GM23248 (cell line): Measurements from ENCODE around the gene NEBL. TPM values are rescaled to one million over a fixed set of nuclear protein-coding genes. Genes with fewer than 3 reads are reported as not detected.

Source experiments
- DNase-seq: peaks from one replicate; pipeline ENCODE4 v3.0.0-alpha.2; 2015
- H2AFZ ChIP-seq: fragments of 200-600 bp; sonication (generic); 2 replicates; pipeline ENCODE4 v1.6.1; 2016; ENCODE audit warnings: antibody characterized with exemption
- H3F3A ChIP-seq: fragments of 200-600 bp; sonication (generic); 2 replicates; pipeline ENCODE4 v1.6.1; 2016; ENCODE audit warnings: mild to moderate bottlenecking, antibody characterized with exemption, mixed run types; ENCODE audit not compliant: insufficient read depth
- H3K27ac ChIP-seq: fragments of 200-600 bp; sonication (generic); 2 replicates; pipeline ENCODE4 v1.5.1; 2016; ENCODE audit warnings: mild to moderate bottlenecking
- H3K27me3 ChIP-seq: fragments of 200-600 bp; sonication (generic); replicated peaks from 2 replicates; pipeline ENCODE4 v1.6.1; 2016; ENCODE audit warnings: mild to moderate bottlenecking; ENCODE audit not compliant: insufficient read depth
- H3K36me3 ChIP-seq: fragments of 200-600 bp; sonication (generic); 2 replicates; pipeline ENCODE4 v1.6.1; 2016; ENCODE audit warnings: low read depth, mild to moderate bottlenecking
- H3K4me1 ChIP-seq: fragments of 200-600 bp; sonication (generic); 2 replicates; pipeline ENCODE4 v1.6.1; 2016; ENCODE audit warnings: mild to moderate bottlenecking; ENCODE audit not compliant: insufficient read depth
- H3K4me2 ChIP-seq: fragments of 200-600 bp; sonication (generic); one replicate; pipeline ENCODE4 v1.6.1; 2016; ENCODE audit warnings: mild to moderate bottlenecking; ENCODE audit not compliant: unreplicated experiment
- H3K4me3 ChIP-seq: fragments of 200-600 bp; sonication (generic); 2 replicates; pipeline ENCODE4 v1.5.1; 2016; ENCODE audit warnings: mild to moderate bottlenecking
- H3K79me2 ChIP-seq: fragments of 200-600 bp; sonication (generic); 2 replicates; pipeline ENCODE4 v1.6.1; 2016; ENCODE audit warnings: mild to moderate bottlenecking; ENCODE audit not compliant: insufficient read depth
- H3K9ac ChIP-seq: fragments of 200-600 bp; sonication (generic); 2 replicates; pipeline ENCODE4 v1.6.1; 2016; ENCODE audit warnings: mild to moderate bottlenecking
- H3K9me2 ChIP-seq: fragments of 200-600 bp; sonication (generic); 2 replicates; pipeline ENCODE4 v1.6.1; 2016; ENCODE audit warnings: mixed run types, mild to moderate bottlenecking, moderate library complexity; ENCODE audit not compliant: insufficient read depth
- H3K9me3 ChIP-seq: fragments of 200-600 bp; sonication (generic); one replicate; pipeline ENCODE4 v1.6.1; 2017; ENCODE audit warnings: low read depth
- H4K20me1 ChIP-seq: fragments of 200-600 bp; sonication (generic); 2 replicates; pipeline ENCODE4 v1.6.0; 2016; ENCODE audit not compliant: insufficient read depth
- EZH2 ChIP-seq: fragments of 200-600 bp; sonication (generic); IDR thresholded peaks from 2 replicates; pipeline ENCODE4 v1.6.1; 2018; ENCODE audit warnings: antibody characterized with exemption, mild to moderate bottlenecking; ENCODE audit not compliant: insufficient read depth, poor library complexity, severe bottlenecking
- EZH2phosphoT487 ChIP-seq: fragments of 200-600 bp; sonication (generic); IDR thresholded peaks from 2 replicates; pipeline ENCODE4 v1.6.1; 2018; ENCODE audit warnings: antibody characterized with exemption, moderate library complexity, mild to moderate bottlenecking, low read depth; ENCODE audit not compliant: insufficient read depth
- WGBS, 2 experiments: methylation state at CpG; one replicate each; pipeline ENCODE4 v1.1.6; 2015 to 2017; ENCODE audit warnings: low lambda C conversion rate in 2 of 2, low coverage in 1 of 2; ENCODE audit errors: missing lambda C conversion rate in 2 of 2; 5-methylcytosine and 5-hydroxymethylcytosine counted together
- in situ Hi-C: fragments of 300-500 bp; cut with MboI; formaldehyde crosslinking; loops from 2 replicates; pipeline ENCODE4 v1.15.0; 2020
- polyA plus RNA-seq: library from polyadenylated mRNA; unstranded; fragments of >200 nt; fragmentation: Nextera tagmentation; extraction: Ambion mirVana; gene quantifications from 2 replicates; pipeline ENCODE4 v1.2.1, GENCODE V29; 2016
- total RNA-seq: library from RNA; depleted of rRNA; stranded (reverse); fragments of >200 nt; shearing (Covaris generic); gene quantifications from 2 replicates; pipeline ENCODE4 v1.2.3, GENCODE V29; 2014

The NEBL gene
- total and polyA plus RNA-seq, 2 experiments from 2014 or later = not detected

- H3K4me3 ChIP-seq = no peak overlapping the region
- no peaks in the 10 kb centered on the region for H3F3A ChIP-seq
- TF ChIP-seq EZH2 (no peak), EZH2phosphoT487 (no peak)
- H4K20me1 ChIP-seq = no peaks in the 10 kb centered on the region
- H2AFZ ChIP-seq = no peak overlapping the region
- in situ Hi-C loops = no loop called here
- no peak overlapping the region for H3K27ac ChIP-seq
- no peaks in the 10 kb centered on the region for H3K4me1 ChIP-seq
- H3K9me2 ChIP-seq = no peaks in the 10 kb centered on the region
- no peaks in the 10 kb centered on the region for H3K79me2 ChIP-seq
- no peak overlapping the region for H3K4me2 ChIP-seq
- H3K9ac ChIP-seq = no peak overlapping the region
- no peaks in the 10 kb centered on the region for H3K36me3 ChIP-seq
- no peaks in the 10 kb centered on the region for H3K27me3 ChIP-seq
- WGBS, 2 experiments = 49 to 67% methylated on average over 4 of the region's 4 CpGs
- no peak for DNase-seq
- no peaks in the 10 kb centered on the region for H3K9me3 ChIP-seq
These were observed 22.4 kb upstream of the NEBL start for GRCh38 chr10:20919481-20919880.

GRCh38 chr10:20916976-20917375, 19.9 kb upstream of the NEBL start:
- Histone ChIP-seq H4K20me1 (no peaks in the 10 kb centered on the region), H3K27me3 (no peaks in the 10 kb centered on the region), H3K4me2 (no peak overlapping the region), H3K79me2 (no peaks in the 10 kb centered on the region), H3K4me3 (no peak overlapping the region), H3K9me2 (no peaks in the 10 kb centered on the region), H3K36me3 (no peaks in the 10 kb centered on the region), H3K27ac (no peak overlapping the region), H3K9me3 (no peaks in the 10 kb centered on the region), H2AFZ (no peak overlapping the region), H3K4me1 (no peaks in the 10 kb centered on the region), H3F3A (no peaks in the 10 kb centered on the region), H3K9ac (no peak overlapping the region)
- WGBS, 2 experiments = 16 to 28% methylated on average over 1 of the region's 1 CpG
- DNase-seq = no peak
- TF ChIP-seq EZH2phosphoT487 = no peak
- no peak for TF ChIP-seq EZH2
- in situ Hi-C loops = no loop called here

GRCh38 chr10:20912969-20913368, 15.9 kb upstream of the NEBL start:
- WGBS, 2 experiments = 64 to 92% methylated on average over 1 of the region's 1 CpG
- Histone ChIP-seq H3K79me2 (no peaks in the 10 kb centered on the region), H3K4me1 (no peaks in the 10 kb centered on the region), H3K9me3 (no peaks in the 10 kb centered on the region), H2AFZ (no peak overlapping the region), H3K27ac (no peak overlapping the region), H4K20me1 (no peaks in the 10 kb centered on the region), H3K4me2 (no peak overlapping the region), H3K4me3 (no peak overlapping the region), H3F3A (no peaks in the 10 kb centered on the region), H3K27me3 (no peaks in the 10 kb centered on the region), H3K9me2 (no peaks in the 10 kb centered on the region), H3K36me3 (no peaks in the 10 kb centered on the region), H3K9ac (no peak overlapping the region)
- no peak for DNase-seq
- TF ChIP-seq EZH2 = no peak
- no peak for TF ChIP-seq EZH2phosphoT487
- in situ Hi-C loops = no loop called here

GRCh38 chr10:20911626-20912025, 14.5 kb upstream of the NEBL start:
- H3K9me2 ChIP-seq = no peaks in the 10 kb centered on the region
- H3K9me3 ChIP-seq = no peaks in the 10 kb centered on the region
- H3K4me2 ChIP-seq = no peak overlapping the region
- no peak overlapping the region for H2AFZ ChIP-seq
- H3K79me2 ChIP-seq = no peaks in the 10 kb centered on the region
- DNase-seq = no peak
- in situ Hi-C loops = no loop called here
- H3K27ac ChIP-seq = no peak overlapping the region
- H3K4me1 ChIP-seq = no peaks in the 10 kb centered on the region
- TF ChIP-seq EZH2 (no peak), EZH2phosphoT487 (no peak)
- 62% methylated on average over 4 of the region's 4 CpGs for WGBS, 2 experiments
- H3K4me3 ChIP-seq = no peak overlapping the region
- no peak overlapping the region for H3K9ac ChIP-seq
- no peaks in the 10 kb centered on the region for H4K20me1 ChIP-seq
- no peaks in the 10 kb centered on the region for H3F3A ChIP-seq
- no peaks in the 10 kb centered on the region for H3K36me3 ChIP-seq
- no peaks in the 10 kb centered on the region for H3K27me3 ChIP-seq

GRCh38 chr10:20909801-20910200, 12.7 kb upstream of the NEBL start:
- no peak overlapping the region for H3K4me2 ChIP-seq
- no peak overlapping the region for H3K27ac ChIP-seq
- no peak for DNase-seq
- H3K4me1 ChIP-seq = no peaks in the 10 kb centered on the region
- no peak overlapping the region for H3K4me3 ChIP-seq
- no peaks in the 10 kb centered on the region for H3K79me2 ChIP-seq
- no peaks in the 10 kb centered on the region for H3K27me3 ChIP-seq
- H4K20me1 ChIP-seq = no peaks in the 10 kb centered on the region
- TF ChIP-seq EZH2phosphoT487 (no peak), EZH2 (no peak)
- in situ Hi-C loops = no loop called here
- no peak overlapping the region for H3K9ac ChIP-seq
- no peaks in the 10 kb centered on the region for H3K9me2 ChIP-seq
- no peaks in the 10 kb centered on the region for H3K9me3 ChIP-seq
- no peaks in the 10 kb centered on the region for H3F3A ChIP-seq
- no peak overlapping the region for H2AFZ ChIP-seq
- no peaks in the 10 kb centered on the region for H3K36me3 ChIP-seq
